Measurements from ENCODE around the gene KLK12. TPM values are rescaled to one million over a fixed set of nuclear protein-coding genes. Genes with fewer than 3 reads are reported as not detected.

KLK12 gene
- total RNA-seq, 1 experiment from 2014 or later, result not detected

GRCh38 chr19:51044327-51044726 is 9.5 kb upstream of the KLK12 start:
- TF ChIP-seq, protein P1, sequence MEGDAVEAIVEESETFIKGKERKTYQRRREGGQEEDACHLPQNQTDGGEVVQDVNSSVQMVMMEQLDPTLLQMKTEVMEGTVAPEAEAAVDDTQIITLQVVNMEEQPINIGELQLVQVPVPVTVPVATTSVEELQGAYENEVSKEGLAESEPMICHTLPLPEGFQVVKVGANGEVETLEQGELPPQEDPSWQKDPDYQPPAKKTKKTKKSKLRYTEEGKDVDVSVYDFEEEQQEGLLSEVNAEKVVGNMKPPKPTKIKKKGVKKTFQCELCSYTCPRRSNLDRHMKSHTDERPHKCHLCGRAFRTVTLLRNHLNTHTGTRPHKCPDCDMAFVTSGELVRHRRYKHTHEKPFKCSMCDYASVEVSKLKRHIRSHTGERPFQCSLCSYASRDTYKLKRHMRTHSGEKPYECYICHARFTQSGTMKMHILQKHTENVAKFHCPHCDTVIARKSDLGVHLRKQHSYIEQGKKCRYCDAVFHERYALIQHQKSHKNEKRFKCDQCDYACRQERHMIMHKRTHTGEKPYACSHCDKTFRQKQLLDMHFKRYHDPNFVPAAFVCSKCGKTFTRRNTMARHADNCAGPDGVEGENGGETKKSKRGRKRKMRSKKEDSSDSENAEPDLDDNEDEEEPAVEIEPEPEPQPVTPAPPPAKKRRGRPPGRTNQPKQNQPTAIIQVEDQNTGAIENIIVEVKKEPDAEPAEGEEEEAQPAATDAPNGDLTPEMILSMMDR (conservative IDR thresholded peaks at IDR 0.05), result no peak
- Histone ChIP-seq H3K23me2 (ENCODE audit: insufficient read length, low read depth, low read length, poor library complexity, severe bottlenecking) (no peaks in the 10 kb centered on the region), H3K18ac (ENCODE audit: insufficient read length, low read depth, low read length) (no peak overlapping the region), H3T11ph (ENCODE audit: low read length) (no peak overlapping the region), H2AK5ac (ENCODE audit: insufficient read length, low read length) (no peak overlapping the region), H4K91ac (ENCODE audit: insufficient read length, low read depth, low read length) (no peak overlapping the region), H4K5ac (ENCODE audit: insufficient read length, low read depth, low read length) (no peak overlapping the region), H3K9ac (ENCODE audit: extremely low read depth, insufficient read length, low read length) (no peak overlapping the region), H2BK15ac (ENCODE audit: low read depth, low read length) (no peak overlapping the region), H4K8ac (replicated peaks; ENCODE audit: insufficient read length, low read depth, low read length) (no peak overlapping the region), H3K79me2 (ENCODE audit: insufficient read depth, low read length) (no peaks in the 10 kb centered on the region), H3K4me2 (ENCODE audit: insufficient read depth, insufficient read length, low read length) (no peak overlapping the region), H3K4me1 (ENCODE audit: insufficient read depth, low read length) (peaks cover 10% of the 10 kb centered on the region), H3K27ac (ENCODE audit: insufficient read length, low read depth, low read length) (no peak overlapping the region), H3K9me3 (ENCODE audit: control insufficient read depth, low read depth, low read length) (no peaks in the 10 kb centered on the region), H2BK20ac (ENCODE audit: low read depth, low read length, poor library complexity, severe bottlenecking) (no peak overlapping the region), H3K56ac (ENCODE audit: insufficient read length, low read depth, low read length) (no peak overlapping the region), H3K23ac (ENCODE audit: insufficient read length, low read depth, low read length) (no peak overlapping the region), H2BK120ac (ENCODE audit: low read depth, low read length, poor library complexity, severe bottlenecking) (no peak overlapping the region), H2BK5ac (ENCODE audit: insufficient read length, low read length) (no peak overlapping the region), H3K4ac (ENCODE audit: low read depth, low read length) (no peak overlapping the region), H3K79me1 (ENCODE audit: insufficient read depth, low read depth, low read length, poor library complexity, severe bottlenecking) (no peaks in the 10 kb centered on the region), H2AFZ (ENCODE audit: low read length) (no peak overlapping the region), H2BK12ac (ENCODE audit: insufficient read length, low read depth, low read length) (no peak overlapping the region), H3K27me3 (ENCODE audit: insufficient read depth, low read length) (no peaks in the 10 kb centered on the region), H4K20me1 (ENCODE audit: control insufficient read depth, insufficient read depth, insufficient read length) (no peaks in the 10 kb centered on the region), H3K14ac (ENCODE audit: insufficient read depth, low read length) (no peak overlapping the region)
- H3K36me3 Mint-ChIP-seq (ENCODE audit: insufficient read depth in 1 of 3, low read depth in 3 of 3), result peaks cover 0 to 5% (median 3%) of the 10 kb centered on the region in 3 experiments; a peak in 2 of 7 replicates
- WGBS (ENCODE audit: extremely low coverage, insufficient read length, low lambda C conversion rate), result no CpG with 5 or more reads among the region's 11 CpGs
- no peaks in the 10 kb centered on the region for H3K27me3 Mint-ChIP-seq (ENCODE audit: low read depth)
- H3K9me3 Mint-ChIP-seq, result peaks cover 4 to 6% of the 10 kb centered on the region in 2 experiments; a peak in 4 of 5 replicates
- peaks cover 24 to 36% of the 10 kb centered on the region in 2 experiments for H3K4me1 Mint-ChIP-seq
- no peak for DNase-seq
- H3K27ac Mint-ChIP-seq, result peak overlapping the region in 1 of 3 experiments; percentile 77; a peak in 2 of 7 replicates
- H3K4me3 Mint-ChIP-seq, result no peak overlapping the region
